Measurements from ENCODE around the gene TRIM14.

The TRIM14 gene

GRCh38 chr9:98100456-98100855, 18.6 kb downstream of the TRIM14 start:
- no peaks in the 10 kb centered on the region for H3K36me3 ChIP-seq (ENCODE audit: insufficient read depth)
- no peak overlapping the region for H3K9ac ChIP-seq
- no peak overlapping the region for H2AFZ ChIP-seq (ENCODE audit: low read depth)
- peaks cover 97% of the 10 kb centered on the region for H3K4me1 ChIP-seq (ENCODE audit: low read depth, poor library complexity, severe bottlenecking)
- no peak for TF ChIP-seq CTCF (conservative IDR thresholded peaks at IDR 0.05; ENCODE audit: low read depth, low read length)
- H3K4me2 ChIP-seq, result peak overlapping the region; percentile 73
- H3K79me2 ChIP-seq (ENCODE audit: insufficient read depth, low read depth), result peaks cover 26% of the 10 kb centered on the region; the same call in 1 of the 2 replicates
- H4K20me1 ChIP-seq (ENCODE audit: insufficient read depth), result no peaks in the 10 kb centered on the region
- H3K4me3 ChIP-seq (IDR thresholded peaks at IDR 0.05; ENCODE audit: insufficient read depth, low read depth, low read length), result no peak overlapping the region
- H3K27ac ChIP-seq, result peak overlapping the region; percentile 81; the same call in 1 of the 2 replicates
- H3K27me3 ChIP-seq (ENCODE audit: insufficient read depth, low read depth), result no peaks in the 10 kb centered on the region

- Histone ChIP-seq H2AFZ (ENCODE audit: low read depth) (no peak overlapping the region), H3K27me3 (ENCODE audit: insufficient read depth, low read depth) (no peaks in the 10 kb centered on the region), H3K9ac (no peak overlapping the region), H3K4me3 (IDR thresholded peaks at IDR 0.05; ENCODE audit: insufficient read depth, low read depth, low read length) (no peak overlapping the region), H3K36me3 (ENCODE audit: insufficient read depth) (no peaks in the 10 kb centered on the region), H3K27ac (peak overlapping the region; percentile 81; the same call in 1 of the 2 replicates), H4K20me1 (ENCODE audit: insufficient read depth) (no peaks in the 10 kb centered on the region), H3K4me1 (ENCODE audit: low read depth, poor library complexity, severe bottlenecking) (peaks cover 96% of the 10 kb centered on the region), H3K79me2 (ENCODE audit: insufficient read depth, low read depth) (peaks cover 22% of the 10 kb centered on the region; the same call in 1 of the 2 replicates), H3K4me2 (peak overlapping the region; percentile 73)
- no peak for TF ChIP-seq CTCF (conservative IDR thresholded peaks at IDR 0.05; ENCODE audit: low read depth, low read length)
Measured at GRCh38 chr9:98099898-98100297, 19.1 kb downstream of the TRIM14 start.

- Histone ChIP-seq H3K4me2 (peak overlapping the region; percentile 73; the same call in 1 of the 2 replicates), H3K4me1 (ENCODE audit: low read depth, poor library complexity, severe bottlenecking) (peaks cover 91% of the 10 kb centered on the region), H3K4me3 (IDR thresholded peaks at IDR 0.05; ENCODE audit: insufficient read depth, low read depth, low read length) (no peak overlapping the region), H3K27me3 (ENCODE audit: insufficient read depth, low read depth) (no peaks in the 10 kb centered on the region), H3K27ac (peak overlapping the region; percentile 81), H3K9ac (no peak overlapping the region; the same call in 1 of the 2 replicates), H2AFZ (ENCODE audit: low read depth) (no peak overlapping the region), H3K36me3 (ENCODE audit: insufficient read depth) (no peaks in the 10 kb centered on the region), H4K20me1 (ENCODE audit: insufficient read depth) (no peaks in the 10 kb centered on the region), H3K79me2 (ENCODE audit: insufficient read depth, low read depth) (peaks cover 16% of the 10 kb centered on the region; the same call in 1 of the 2 replicates)
- no peak for TF ChIP-seq CTCF (conservative IDR thresholded peaks at IDR 0.05; ENCODE audit: low read depth, low read length)
Measured at GRCh38 chr9:98099346-98099745, 19.7 kb downstream of the TRIM14 start.

- TF ChIP-seq CTCF (conservative IDR thresholded peaks at IDR 0.05; ENCODE audit: low read depth, low read length), result no peak
- Histone ChIP-seq H3K79me2 (ENCODE audit: insufficient read depth, low read depth) (peaks cover 10% of the 10 kb centered on the region; the same call in 1 of the 2 replicates), H3K9ac (peak overlapping the region; percentile 40; the same call in 1 of the 2 replicates), H3K4me1 (ENCODE audit: low read depth, poor library complexity, severe bottlenecking) (peaks cover 76% of the 10 kb centered on the region), H4K20me1 (ENCODE audit: insufficient read depth) (no peaks in the 10 kb centered on the region), H3K27me3 (ENCODE audit: insufficient read depth, low read depth) (no peaks in the 10 kb centered on the region), H3K36me3 (ENCODE audit: insufficient read depth) (no peaks in the 10 kb centered on the region), H2AFZ (ENCODE audit: low read depth) (peak overlapping the region; percentile 21; the same call in 1 of the 2 replicates), H3K4me3 (IDR thresholded peaks at IDR 0.05; ENCODE audit: insufficient read depth, low read depth, low read length) (no peak overlapping the region), H3K4me2 (peak overlapping the region; percentile 73), H3K27ac (peak overlapping the region; percentile 81)
Measured at GRCh38 chr9:98097836-98098235, 21.2 kb downstream of the TRIM14 start.
